Uterus (tissue), 4 donors: Measurements from ENCODE around the gene EDEM3. TPM values are rescaled to one million over a fixed set of nuclear protein-coding genes. Genes with fewer than 3 reads are reported as not detected.

Source experiments
- DNase-seq, 2 donors: peaks; one replicate each; pipeline ENCODE4 v3.0.0-alpha.2; 2019 to 2020
- H3K27ac ChIP-seq, 2 donors: fragments of 200-600 bp; sonication (generic); 1 replicate in 1 of 2; 2 replicates in 1 of 2; pipeline ENCODE4 v1.5.1; 2016 to 2018
- H3K27me3 ChIP-seq, 2 donors: fragments of 200-600 bp; sonication (generic); one replicate each; pipeline ENCODE4 v1.5.1; 2018 to 2019; ENCODE audit warnings: control low read depth in 1 of 2
- H3K36me3 ChIP-seq, 2 donors: fragments of 200-600 bp; sonication (generic); one replicate each; pipeline ENCODE4 v1.5.1; 2019; ENCODE audit warnings: control low read depth in 1 of 2
- H3K4me1 ChIP-seq, 2 donors: fragments of 200-600 bp; sonication (generic); one replicate each; pipeline ENCODE4 v1.5.1; 2018 to 2019; ENCODE audit warnings: control low read depth in 1 of 2
- H3K4me3 ChIP-seq, 2 donors: fragments of 200-600 bp; sonication (generic); 1 replicate in 1 of 2; 2 replicates in 1 of 2; pipeline ENCODE4 v1.5.1; 2018 to 2019; ENCODE audit warnings: mild to moderate bottlenecking in 1 of 2
- H3K9me3 ChIP-seq, 2 donors: fragments of 200-600 bp; sonication (generic); one replicate each; pipeline ENCODE4 v1.5.1; 2019; ENCODE audit warnings: control low read depth in 1 of 2
- CTCF ChIP-seq, 4 experiments: fragments of 200-600 bp in 2 of 4; fragments of 450-650 bp in 2 of 4; sonication (generic) in 2 of 4; IDR thresholded peaks; one replicate each; pipeline ENCODE4 v1.5.1; 2016 to 2019; ENCODE audit warnings: antibody characterized with exemption in 4 of 4, mild to moderate bottlenecking in 2 of 4, moderate library complexity in 1 of 4
- POLR2A ChIP-seq, 2 donors: fragments of 450-650 bp; IDR thresholded peaks; one replicate each; pipeline ENCODE4 v1.6.1; 2016; ENCODE audit warnings: antibody characterized with exemption in 2 of 2, mild to moderate bottlenecking in 1 of 2, moderate library complexity in 1 of 2
- intact Hi-C: fragments of 100-400 bp; cut with DNase I; formaldehyde crosslinking; loops from one replicate; pipeline ENCODE4 v1.15.1; 2023; ENCODE audit warnings: low total_unique reads
- total RNA-seq, 4 donors: library from RNA; depleted of rRNA in 3 of 4; stranded (reverse); fragments of >200 nt in 3 of 4; gene quantifications; one replicate each; pipeline versions ENCODE4 v1.1.0 to v1.2.4, GENCODE V29; 2014 to 2023
- donor health status: DM: yes; HTN: yes; CAD: no.

The EDEM3 gene
- total RNA-seq, 4 donors from 2014 or later: 12.8 to 64.7 (median 35.6) TPM

- intact Hi-C loops: no loop called here
- no peak for TF ChIP-seq POLR2A (IDR thresholded peaks at IDR 0.05)
- TF ChIP-seq CTCF (IDR thresholded peaks at IDR 0.05): no peak
- DNase-seq: no peak
These were observed 27.3 kb upstream of the EDEM3 start for GRCh38 chr1:184781941-184782340.

GRCh38 chr1:184775885-184776284 is 21.2 kb upstream of the EDEM3 start:
- Histone ChIP-seq H3K36me3 (no peaks in the 10 kb centered on the region), H3K27ac (no peak overlapping the region), H3K27me3 (no peaks in the 10 kb centered on the region), H3K4me3 (no peak overlapping the region), H3K9me3 (no peaks in the 10 kb centered on the region), H3K4me1 (no peaks in the 10 kb centered on the region)
- no peak for DNase-seq
- TF ChIP-seq CTCF (IDR thresholded peaks at IDR 0.05) (no peak), POLR2A (IDR thresholded peaks at IDR 0.05) (no peak)
- intact Hi-C loops: no loop called here

More at GRCh38 chr1:184781941-184782340, 27.3 kb upstream of the EDEM3 start:
- no peak overlapping the region for H3K4me3 ChIP-seq
- H3K27me3 ChIP-seq: no peaks in the 10 kb centered on the region
- no peaks in the 10 kb centered on the region for H3K36me3 ChIP-seq
- no peak overlapping the region for H3K27ac ChIP-seq
- no peaks in the 10 kb centered on the region for H3K4me1 ChIP-seq
- no peaks in the 10 kb centered on the region for H3K9me3 ChIP-seq

GRCh38 chr1:184775329-184775728 is 20.7 kb upstream of the EDEM3 start:
- Histone ChIP-seq H3K27ac (no peak overlapping the region), H3K36me3 (no peaks in the 10 kb centered on the region), H3K27me3 (no peaks in the 10 kb centered on the region), H3K9me3 (no peaks in the 10 kb centered on the region), H3K4me3 (no peak overlapping the region), H3K4me1 (no peaks in the 10 kb centered on the region)
- intact Hi-C loops: no loop called here
- no peak for TF ChIP-seq POLR2A (IDR thresholded peaks at IDR 0.05)
- no peak for TF ChIP-seq CTCF (IDR thresholded peaks at IDR 0.05)
- DNase-seq: no peak

GRCh38 chr1:184773762-184774320 is 19.2 kb upstream of the EDEM3 start:
- Histone ChIP-seq H3K9me3 (no peaks in the 10 kb centered on the region), H3K27ac (no peak overlapping the region), H3K27me3 (no peaks in the 10 kb centered on the region), H3K4me1 (no peaks in the 10 kb centered on the region), H3K36me3 (no peaks in the 10 kb centered on the region), H3K4me3 (no peak overlapping the region)
- intact Hi-C loops: no loop called here
- no peak for DNase-seq
- no peak for TF ChIP-seq POLR2A (IDR thresholded peaks at IDR 0.05)
- TF ChIP-seq CTCF (IDR thresholded peaks at IDR 0.05): no peak

GRCh38 chr1:184771190-184771691 is 16.6 kb upstream of the EDEM3 start:
- TF ChIP-seq CTCF (IDR thresholded peaks at IDR 0.05) (no peak), POLR2A (IDR thresholded peaks at IDR 0.05) (no peak)
- Histone ChIP-seq H3K4me1 (no peaks in the 10 kb centered on the region), H3K4me3 (no peak overlapping the region), H3K9me3 (no peaks in the 10 kb centered on the region), H3K36me3 (no peaks in the 10 kb centered on the region), H3K27me3 (no peaks in the 10 kb centered on the region), H3K27ac (no peak overlapping the region)
- no peak for DNase-seq
- intact Hi-C loops: no loop called here
